CD4-positive, alpha-beta T cell treated with Interleukin-17A for 4 hours (primary cell): Measurements from ENCODE around the gene ERFL.
"Not testable (repeated sequence)": the region's sequence is repeated elsewhere in the genome, so short reads cannot be mapped to it uniquely, and the experiment has no call there.

Source experiments
- DNase-seq: peaks from one replicate; pipeline ENCODE4 v3.0.0-alpha.2; 2020; ENCODE audit warnings: mixed read lengths

ERFL gene

GRCh38 chr19:41926763-41927496 is 1.3 kb downstream of the ERFL start:
- DNase-seq, result no peak

- no peak for DNase-seq
Observed at GRCh38 chr19:41926028-41926762, 2.1 kb downstream of the ERFL start.

GRCh38 chr19:41925208-41926003 is 2.8 kb downstream of the ERFL start:
- DNase-seq, result no peak

GRCh38 chr19:41924151-41925145 is 3.8 kb downstream of the ERFL start:
- DNase-seq, result no peak

- DNase-seq, result no peak
Observed at GRCh38 chr19:41923045-41923788, 5.0 kb downstream of the ERFL start.

GRCh38 chr19:41922585-41922984 is 5.7 kb downstream of the ERFL start:
- DNase-seq, result no peak

- no peak for DNase-seq
Observed at GRCh38 chr19:41921577-41922576, 6.4 kb downstream of the ERFL start.

- DNase-seq, result peak; percentile 24
Observed at GRCh38 chr19:41920882-41921576, 7.2 kb downstream of the ERFL start.

- no peak for DNase-seq
Observed at GRCh38 chr19:41919948-41920712, 8.1 kb downstream of the ERFL start.

GRCh38 chr19:41918653-41919244 is 9.5 kb downstream of the ERFL start:
- DNase-seq, result no peak

GRCh38 chr19:41918095-41918494 is 10.2 kb downstream of the ERFL start:
- DNase-seq, result no peak

- DNase-seq, result no peak
Observed at GRCh38 chr19:41917676-41918075, 10.6 kb downstream of the ERFL start.

- peak; percentile 36 for DNase-seq
Observed at GRCh38 chr19:41915776-41916414, 12.4 kb downstream of the ERFL start.

- peak; percentile 45 for DNase-seq
Observed at GRCh38 chr19:41915021-41915775, 13.1 kb downstream of the ERFL start.

GRCh38 chr19:41914424-41914834 is 13.8 kb downstream of the ERFL start:
- DNase-seq, result not testable (repeated sequence)

GRCh38 chr19:41913538-41914423 is 14.5 kb downstream of the ERFL start:
- DNase-seq, result no peak
